Endothelial cell (in vitro differentiated cells): ENCODE results near the gene HIVEP3. TPM values are rescaled to one million over a fixed set of nuclear protein-coding genes. Genes with fewer than 3 reads are reported as not detected.

Experiments
- DNase-seq: peaks from one replicate; pipeline ENCODE4 v3.0.0; 2021; ENCODE audit warnings: low spot score
- H3K27ac Mint-ChIP-seq: one replicate; pipeline ENCODE4 v1.8.0; 2021; ENCODE audit warnings: mixed read lengths, inconsistent platforms; ENCODE audit not compliant: unreplicated experiment
- H3K27me3 Mint-ChIP-seq: one replicate; pipeline ENCODE4 v1.8.0; 2021; ENCODE audit warnings: mild to moderate bottlenecking, moderate library complexity, mixed read lengths, inconsistent platforms; ENCODE audit not compliant: unreplicated experiment
- H3K36me3 Mint-ChIP-seq: one replicate; pipeline ENCODE4 v1.8.0; 2021; ENCODE audit warnings: mild to moderate bottlenecking, low read depth, mixed read lengths, inconsistent platforms; ENCODE audit not compliant: unreplicated experiment
- H3K4me1 Mint-ChIP-seq: one replicate; pipeline ENCODE4 v1.8.0; 2021; ENCODE audit warnings: mild to moderate bottlenecking, mixed read lengths, inconsistent platforms; ENCODE audit not compliant: unreplicated experiment
- H3K4me3 Mint-ChIP-seq: one replicate; pipeline ENCODE4 v1.8.0; 2021; ENCODE audit warnings: mild to moderate bottlenecking, mixed read lengths, inconsistent platforms; ENCODE audit not compliant: unreplicated experiment
- H3K9me3 Mint-ChIP-seq: one replicate; pipeline ENCODE4 v1.8.0; 2021; ENCODE audit warnings: mixed read lengths, inconsistent platforms; ENCODE audit not compliant: unreplicated experiment
- total RNA-seq: library from RNA; stranded (reverse); fragmentation: NEBNext Ultra II Directional; extraction: Animal tissue kit (Norgen Biotek cat#: 25700); gene quantifications from one replicate; pipeline ENCODE4 v1.2.1, GENCODE V29; 2021; ENCODE audit not compliant: unreplicated experiment
- TF ChIP-seq, protein P1 (sequence below): fragments of 200-600 bp; sonication (generic); IDR thresholded peaks from one replicate; pipeline ENCODE4 v1.5.0; 2021; ENCODE audit warnings: antibody characterized with exemption; ENCODE audit not compliant: unreplicated experiment

The HIVEP3 gene
- total RNA-seq, 1 donor from 2014 or later, result 8.9 TPM

- no peak overlapping the region for H3K27ac Mint-ChIP-seq
These were observed 203.9 kb downstream of the HIVEP3 start for GRCh38 chr1:41714638-41715389.

GRCh38 chr1:41713557-41714327 lies 205.0 kb downstream of the HIVEP3 start:
- Mint-ChIP-seq H3K4me3 (no peak overlapping the region), H3K36me3 (no peaks in the 10 kb centered on the region), H3K27me3 (peaks cover 12% of the 10 kb centered on the region), H3K27ac (peak overlapping the region; percentile 34), H3K4me1 (peaks cover 6% of the 10 kb centered on the region), H3K9me3 (no peaks in the 10 kb centered on the region)
- TF ChIP-seq, protein P1, sequence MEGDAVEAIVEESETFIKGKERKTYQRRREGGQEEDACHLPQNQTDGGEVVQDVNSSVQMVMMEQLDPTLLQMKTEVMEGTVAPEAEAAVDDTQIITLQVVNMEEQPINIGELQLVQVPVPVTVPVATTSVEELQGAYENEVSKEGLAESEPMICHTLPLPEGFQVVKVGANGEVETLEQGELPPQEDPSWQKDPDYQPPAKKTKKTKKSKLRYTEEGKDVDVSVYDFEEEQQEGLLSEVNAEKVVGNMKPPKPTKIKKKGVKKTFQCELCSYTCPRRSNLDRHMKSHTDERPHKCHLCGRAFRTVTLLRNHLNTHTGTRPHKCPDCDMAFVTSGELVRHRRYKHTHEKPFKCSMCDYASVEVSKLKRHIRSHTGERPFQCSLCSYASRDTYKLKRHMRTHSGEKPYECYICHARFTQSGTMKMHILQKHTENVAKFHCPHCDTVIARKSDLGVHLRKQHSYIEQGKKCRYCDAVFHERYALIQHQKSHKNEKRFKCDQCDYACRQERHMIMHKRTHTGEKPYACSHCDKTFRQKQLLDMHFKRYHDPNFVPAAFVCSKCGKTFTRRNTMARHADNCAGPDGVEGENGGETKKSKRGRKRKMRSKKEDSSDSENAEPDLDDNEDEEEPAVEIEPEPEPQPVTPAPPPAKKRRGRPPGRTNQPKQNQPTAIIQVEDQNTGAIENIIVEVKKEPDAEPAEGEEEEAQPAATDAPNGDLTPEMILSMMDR, result no peak
- DNase-seq, result no peak

More at GRCh38 chr1:41714638-41715389, 203.9 kb downstream of the HIVEP3 start:
- H3K4me1 Mint-ChIP-seq, result no peaks in the 10 kb centered on the region
- DNase-seq, result no peak
- H3K27me3 Mint-ChIP-seq, result peaks cover 11% of the 10 kb centered on the region
- no peaks in the 10 kb centered on the region for H3K9me3 Mint-ChIP-seq
- TF ChIP-seq, protein P1, result no peak
- no peak overlapping the region for H3K4me3 Mint-ChIP-seq
- H3K36me3 Mint-ChIP-seq, result no peaks in the 10 kb centered on the region

DNA sequence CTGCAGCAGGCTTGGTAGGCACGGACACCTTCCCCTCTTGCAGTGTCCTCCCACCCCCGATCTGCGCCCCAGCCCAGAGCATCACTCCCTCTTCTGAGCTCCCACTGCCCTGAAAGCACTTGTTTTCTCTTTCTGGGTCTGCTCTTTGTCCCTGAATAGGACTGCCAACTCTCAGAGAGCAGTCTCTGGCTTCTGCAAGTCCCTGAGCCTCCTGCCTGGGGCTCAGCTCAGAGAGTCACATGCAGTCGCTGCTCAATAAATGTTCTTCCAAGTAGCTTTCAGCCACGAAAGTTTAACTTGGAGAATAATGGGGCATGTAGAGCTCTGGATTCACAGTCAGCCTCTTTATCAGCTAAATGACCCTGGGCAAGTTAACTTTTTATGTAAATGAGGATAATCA lies 205.6 kb downstream of the HIVEP3 start:
- peaks cover 12% of the 10 kb centered on the region for H3K27me3 Mint-ChIP-seq
- no peaks in the 10 kb centered on the region for H3K9me3 Mint-ChIP-seq
- no peak for DNase-seq
- H3K27ac Mint-ChIP-seq, result no peak overlapping the region
- H3K4me3 Mint-ChIP-seq, result no peak overlapping the region
- no peaks in the 10 kb centered on the region for H3K36me3 Mint-ChIP-seq
- TF ChIP-seq, protein P1, result no peak
- peaks cover 6% of the 10 kb centered on the region for H3K4me1 Mint-ChIP-seq

- Mint-ChIP-seq H3K4me1 (peaks cover 6% of the 10 kb centered on the region), H3K27ac (no peak overlapping the region), H3K36me3 (no peaks in the 10 kb centered on the region), H3K9me3 (no peaks in the 10 kb centered on the region), H3K27me3 (peaks cover 12% of the 10 kb centered on the region), H3K4me3 (no peak overlapping the region)
- DNase-seq, result no peak
- TF ChIP-seq, protein P1, result no peak
These were observed 206.0 kb downstream of the HIVEP3 start for GRCh38 chr1:41712695-41713094.

- DNase-seq, result no peak
- no peaks in the 10 kb centered on the region for H3K36me3 Mint-ChIP-seq
- H3K9me3 Mint-ChIP-seq, result no peaks in the 10 kb centered on the region
- no peak overlapping the region for H3K27ac Mint-ChIP-seq
- peaks cover 6% of the 10 kb centered on the region for H3K4me1 Mint-ChIP-seq
- no peak overlapping the region for H3K4me3 Mint-ChIP-seq
- TF ChIP-seq, protein P1, result no peak
- peaks cover 12% of the 10 kb centered on the region for H3K27me3 Mint-ChIP-seq
These were observed 206.6 kb downstream of the HIVEP3 start for GRCh38 chr1:41712081-41712480.
